SK-N-SH (cell line): ENCODE data around the gene MPPED2.

ENCODE experiments used
- CTCF ChIP-seq: fragments of 200-600 bp; sonication (generic); IDR thresholded peaks from 2 replicates; pipeline ENCODE4 v1.6.1; 2017; ENCODE audit warnings: antibody characterized with exemption, mild to moderate bottlenecking, moderate library complexity
- EZH2phosphoT487 ChIP-seq: fragments of 200-600 bp; sonication (generic); IDR thresholded peaks from 2 replicates; pipeline ENCODE4 v1.6.1; 2017; ENCODE audit warnings: low read depth, mixed run types, mild to moderate bottlenecking, antibody characterized with exemption, moderate library complexity, borderline replicate concordance
- FOXM1 ChIP-seq: IDR thresholded peaks from 2 replicates; pipeline ENCODE4 v1.4.0; 2012; ENCODE audit warnings: low read depth, mild to moderate bottlenecking
- GATA2 ChIP-seq: sonication (generic); formaldehyde crosslinking; IDR thresholded peaks from 2 replicates; pipeline ENCODE4 v1.5.0; 2020; ENCODE audit warnings: mild to moderate bottlenecking, missing genetic modification reagents
- JUND ChIP-seq: IDR thresholded peaks from 2 replicates; pipeline ENCODE4 v1.4.0; 2012
- MEF2A ChIP-seq: IDR thresholded peaks from 2 replicates; pipeline ENCODE4 v1.4.0; 2012; ENCODE audit warnings: low read depth, borderline replicate concordance
- POLR2AphosphoS5 ChIP-seq: IDR thresholded peaks from 2 replicates; pipeline ENCODE4 v1.6.1; 2012; ENCODE audit warnings: low read depth, low read length
- RAD21 ChIP-seq: IDR thresholded peaks from 2 replicates; pipeline ENCODE4 v1.6.1; 2012; ENCODE audit warnings: mild to moderate bottlenecking, low read length
- SIN3A ChIP-seq: IDR thresholded peaks from 2 replicates; pipeline ENCODE4 v1.6.1; 2012; ENCODE audit warnings: low read depth, mild to moderate bottlenecking, low read length, moderate library complexity, borderline replicate concordance
- SMC3 ChIP-seq: IDR thresholded peaks from 2 replicates; pipeline ENCODE4 v1.6.1; 2012; ENCODE audit warnings: low read depth, low read length, improper control_type of control experiment
- USF2 ChIP-seq: fragments of 150-350 bp; IDR thresholded peaks from 2 replicates; pipeline ENCODE4 v1.6.1; 2017; ENCODE audit warnings: antibody characterized with exemption, low read length, low read depth, borderline replicate concordance
- TF ChIP-seq, protein P1 (sequence below): IDR thresholded peaks from 2 replicates; pipeline ENCODE4 v1.4.0; 2012; ENCODE audit warnings: low read depth, borderline replicate concordance

GRCh38 chr11:30447058-30447640, 139.0 kb downstream of the MPPED2 start:
- no peak for TF ChIP-seq CTCF
- no peak for TF ChIP-seq RAD21
- no peak for TF ChIP-seq JUND
- no peak for TF ChIP-seq MEF2A
- TF ChIP-seq USF2 = no peak
- TF ChIP-seq FOXM1 = no peak
- no peak for TF ChIP-seq SIN3A
- TF ChIP-seq EZH2phosphoT487 = no peak
- TF ChIP-seq, protein P1, sequence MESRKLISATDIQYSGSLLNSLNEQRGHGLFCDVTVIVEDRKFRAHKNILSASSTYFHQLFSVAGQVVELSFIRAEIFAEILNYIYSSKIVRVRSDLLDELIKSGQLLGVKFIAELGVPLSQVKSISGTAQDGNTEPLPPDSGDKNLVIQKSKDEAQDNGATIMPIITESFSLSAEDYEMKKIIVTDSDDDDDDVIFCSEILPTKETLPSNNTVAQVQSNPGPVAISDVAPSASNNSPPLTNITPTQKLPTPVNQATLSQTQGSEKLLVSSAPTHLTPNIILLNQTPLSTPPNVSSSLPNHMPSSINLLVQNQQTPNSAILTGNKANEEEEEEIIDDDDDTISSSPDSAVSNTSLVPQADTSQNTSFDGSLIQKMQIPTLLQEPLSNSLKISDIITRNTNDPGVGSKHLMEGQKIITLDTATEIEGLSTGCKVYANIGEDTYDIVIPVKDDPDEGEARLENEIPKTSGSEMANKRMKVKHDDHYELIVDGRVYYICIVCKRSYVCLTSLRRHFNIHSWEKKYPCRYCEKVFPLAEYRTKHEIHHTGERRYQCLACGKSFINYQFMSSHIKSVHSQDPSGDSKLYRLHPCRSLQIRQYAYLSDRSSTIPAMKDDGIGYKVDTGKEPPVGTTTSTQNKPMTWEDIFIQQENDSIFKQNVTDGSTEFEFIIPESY = no peak
- TF ChIP-seq POLR2AphosphoS5 = no peak
- TF ChIP-seq SMC3 = no peak
- no peak for TF ChIP-seq GATA2
